ENCODE results near the gene NAT14. TPM values are rescaled to one million over a fixed set of nuclear protein-coding genes. Genes with fewer than 3 reads are reported as not detected.

Gene NAT14
- total RNA-seq, 1 donor from 2014 or later = 14.2 TPM

DNA sequence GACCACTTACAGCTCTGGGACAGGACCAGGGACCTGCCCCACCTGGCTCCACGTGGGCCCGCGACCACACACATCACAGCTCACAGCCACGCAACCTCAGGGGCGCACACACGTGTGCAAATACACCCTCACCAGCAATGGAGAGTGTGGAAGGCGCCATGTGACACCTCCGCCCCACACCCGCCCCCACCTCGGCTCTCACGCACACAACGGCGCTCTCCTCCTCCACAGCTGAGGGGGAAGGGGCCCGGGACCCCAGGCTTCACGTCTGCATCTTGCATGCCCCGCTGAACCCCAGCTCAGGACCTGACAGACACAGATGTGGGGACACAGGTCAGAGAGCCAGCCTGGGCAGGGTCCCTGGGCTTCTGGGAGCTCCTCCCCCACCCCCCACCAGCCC, 35.5 kb upstream of the NAT14 start:
- Histone ChIP-seq H3K4me3 (no peak overlapping the region), H3K36me3 (no peaks in the 10 kb centered on the region), H3K4me1 (peaks cover 28% of the 10 kb centered on the region), H3K9me3 (no peaks in the 10 kb centered on the region), H3K27ac (no peak overlapping the region), H3K27me3 (peaks cover 17% of the 10 kb centered on the region)
- TF ChIP-seq, protein P1, sequence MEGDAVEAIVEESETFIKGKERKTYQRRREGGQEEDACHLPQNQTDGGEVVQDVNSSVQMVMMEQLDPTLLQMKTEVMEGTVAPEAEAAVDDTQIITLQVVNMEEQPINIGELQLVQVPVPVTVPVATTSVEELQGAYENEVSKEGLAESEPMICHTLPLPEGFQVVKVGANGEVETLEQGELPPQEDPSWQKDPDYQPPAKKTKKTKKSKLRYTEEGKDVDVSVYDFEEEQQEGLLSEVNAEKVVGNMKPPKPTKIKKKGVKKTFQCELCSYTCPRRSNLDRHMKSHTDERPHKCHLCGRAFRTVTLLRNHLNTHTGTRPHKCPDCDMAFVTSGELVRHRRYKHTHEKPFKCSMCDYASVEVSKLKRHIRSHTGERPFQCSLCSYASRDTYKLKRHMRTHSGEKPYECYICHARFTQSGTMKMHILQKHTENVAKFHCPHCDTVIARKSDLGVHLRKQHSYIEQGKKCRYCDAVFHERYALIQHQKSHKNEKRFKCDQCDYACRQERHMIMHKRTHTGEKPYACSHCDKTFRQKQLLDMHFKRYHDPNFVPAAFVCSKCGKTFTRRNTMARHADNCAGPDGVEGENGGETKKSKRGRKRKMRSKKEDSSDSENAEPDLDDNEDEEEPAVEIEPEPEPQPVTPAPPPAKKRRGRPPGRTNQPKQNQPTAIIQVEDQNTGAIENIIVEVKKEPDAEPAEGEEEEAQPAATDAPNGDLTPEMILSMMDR (IDR thresholded peaks at IDR 0.05) = no peak
- TF ChIP-seq POLR2AphosphoS5 (IDR thresholded peaks at IDR 0.05; ENCODE audit: insufficient read depth in 1 of 2, low read depth in 1 of 2) = no peak
- no peak for TF ChIP-seq POLR2A (IDR thresholded peaks at IDR 0.05)
- no peak for DNase-seq (ENCODE audit: extremely low spot score in 2 of 2)
- intact Hi-C loops (cut with DNase I) = no loop called here

DNA sequence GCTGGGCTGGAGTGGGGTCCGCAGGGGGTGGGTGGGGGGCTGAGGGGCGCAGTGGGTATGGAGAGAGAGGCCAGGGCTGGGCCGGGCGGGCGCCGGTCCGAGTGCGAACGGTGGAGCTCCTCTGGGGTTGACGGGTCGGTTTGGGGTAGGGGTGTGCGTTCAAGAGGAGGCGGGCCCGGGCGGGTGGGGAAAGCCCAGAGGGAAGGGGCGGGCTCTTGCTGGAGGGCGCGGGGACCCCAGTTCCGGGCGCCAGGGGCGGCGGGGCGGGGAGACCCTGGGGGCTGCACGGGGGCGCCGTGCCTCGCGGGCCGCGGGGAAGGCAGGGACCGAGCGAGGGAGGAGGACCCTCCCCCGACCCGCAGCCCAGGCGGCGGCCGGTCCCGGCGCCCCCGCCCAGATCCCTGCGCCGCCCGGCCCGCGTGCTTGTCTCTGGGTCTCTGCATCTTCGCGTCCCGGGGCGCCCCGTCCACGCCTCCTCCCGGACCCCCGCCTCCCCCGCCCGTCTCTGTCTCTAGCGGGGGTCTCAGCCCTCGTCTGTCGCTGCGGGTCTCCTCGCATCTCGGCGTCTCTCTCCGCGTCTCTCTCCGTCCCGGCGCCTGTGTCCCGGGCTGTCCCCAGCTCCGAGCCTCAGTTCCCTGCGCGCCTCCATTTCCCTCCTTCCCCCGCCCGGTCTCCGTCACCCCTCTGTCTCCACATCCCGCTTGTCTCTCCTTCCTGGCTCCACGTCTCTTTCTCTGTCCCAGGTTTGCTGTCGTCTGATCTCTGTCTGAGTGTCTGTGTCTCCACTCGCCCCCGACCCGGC, 33.6 kb upstream of the NAT14 start:
- H3K9me3 ChIP-seq = no peaks in the 10 kb centered on the region
- H3K27me3 ChIP-seq = peaks cover 17% of the 10 kb centered on the region
- no peak for DNase-seq (ENCODE audit: extremely low spot score in 2 of 2)
- intact Hi-C loops (cut with DNase I) = no loop called here
- no peak overlapping the region for H3K27ac ChIP-seq
- TF ChIP-seq, protein P1 (IDR thresholded peaks at IDR 0.05) = no peak
- no peak for TF ChIP-seq POLR2A (IDR thresholded peaks at IDR 0.05)
- no peak for TF ChIP-seq POLR2AphosphoS5 (IDR thresholded peaks at IDR 0.05; ENCODE audit: insufficient read depth in 1 of 2, low read depth in 1 of 2)
- H3K36me3 ChIP-seq = peaks cover 0 to 5% of the 10 kb centered on the region in 2 donors
- peaks cover 28% of the 10 kb centered on the region for H3K4me1 ChIP-seq
- peak overlapping the region in 1 of 2 donors; percentile 29 for H3K4me3 ChIP-seq

DNA sequence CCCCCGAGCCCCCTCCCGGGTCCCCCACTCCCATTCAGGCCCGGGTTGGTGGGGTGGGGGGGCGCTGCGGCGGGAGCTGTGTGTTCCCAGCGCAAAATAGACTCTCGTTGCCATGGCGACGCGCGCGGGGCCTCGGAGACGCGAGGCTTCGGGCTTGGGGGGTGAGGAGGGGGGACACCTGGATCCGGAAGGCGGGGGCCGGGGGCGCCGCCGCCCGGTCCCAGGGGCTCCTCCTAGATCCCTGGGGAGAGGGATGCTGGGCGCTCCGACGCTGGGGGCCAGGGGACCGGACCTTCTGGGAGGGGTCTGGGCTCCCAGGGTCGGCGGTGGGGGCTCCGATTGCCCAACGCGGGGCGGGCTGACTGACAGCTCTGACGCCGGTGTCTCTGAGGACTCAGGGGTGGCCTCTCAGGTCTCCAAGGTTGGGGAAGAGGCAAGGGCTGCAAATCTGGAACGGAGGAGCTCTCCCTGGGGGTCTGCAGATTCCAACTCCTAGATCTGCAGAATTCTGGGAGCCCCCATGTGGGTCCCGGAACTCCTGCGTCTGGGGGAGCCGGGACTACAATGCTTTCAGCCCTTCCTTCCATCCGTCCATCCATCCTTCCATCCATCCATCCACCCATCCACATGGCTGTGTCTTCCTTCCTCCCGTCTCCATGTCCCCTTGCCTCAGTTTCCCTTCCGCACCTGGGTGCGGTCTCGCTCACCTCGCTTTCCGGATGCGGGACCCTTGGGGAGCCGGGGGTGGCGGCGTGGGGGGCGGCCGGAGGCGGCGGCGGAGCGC, 32.8 kb upstream of the NAT14 start:
- no peaks in the 10 kb centered on the region for H3K9me3 ChIP-seq
- no peak overlapping the region for H3K27ac ChIP-seq
- peaks cover 17% of the 10 kb centered on the region for H3K27me3 ChIP-seq
- H3K36me3 ChIP-seq = peaks cover 0 to 5% of the 10 kb centered on the region in 2 donors
- H3K4me1 ChIP-seq = peaks cover 28% of the 10 kb centered on the region
- TF ChIP-seq, protein P1 (IDR thresholded peaks at IDR 0.05) = no peak
- TF ChIP-seq POLR2A (IDR thresholded peaks at IDR 0.05) (no peak), POLR2AphosphoS5 (IDR thresholded peaks at IDR 0.05; ENCODE audit: insufficient read depth in 1 of 2, low read depth in 1 of 2) (no peak)
- peak overlapping the region in 1 of 2 donors; percentile 29 for H3K4me3 ChIP-seq
- intact Hi-C loops (cut with DNase I) = no loop called here
- no peak for DNase-seq (ENCODE audit: extremely low spot score in 2 of 2)

DNA sequence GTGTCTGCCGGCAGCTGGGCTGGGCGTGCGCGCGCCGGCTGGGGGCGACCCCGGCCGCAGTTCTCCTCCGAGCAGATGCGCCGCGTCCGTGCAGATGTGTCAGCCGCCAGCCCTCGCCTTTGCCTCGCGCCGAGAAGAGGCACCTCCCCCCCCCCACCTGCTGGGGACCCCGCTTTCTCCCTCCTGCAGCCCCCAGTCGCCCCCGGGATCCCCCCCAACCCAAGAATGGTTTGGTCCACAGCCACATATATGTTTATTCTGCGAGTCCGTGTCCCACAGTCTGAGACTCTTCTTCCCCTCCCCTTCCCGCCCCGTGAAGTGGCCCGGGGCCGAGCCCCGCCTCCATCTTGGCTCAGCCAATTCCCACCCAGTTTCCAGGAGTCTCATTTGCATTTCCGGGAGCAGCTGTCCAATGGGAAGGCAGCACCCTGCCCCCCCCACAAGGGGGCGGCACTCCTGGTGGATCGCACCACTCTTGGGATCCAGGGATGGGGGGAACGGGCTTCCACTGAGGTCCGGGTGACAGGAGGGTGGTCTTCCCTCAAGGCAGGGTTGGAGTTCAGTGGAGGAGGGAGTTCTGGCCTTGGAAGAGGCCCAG, 32.1 kb upstream of the NAT14 start:
- TF ChIP-seq POLR2AphosphoS5 (IDR thresholded peaks at IDR 0.05; ENCODE audit: insufficient read depth in 1 of 2, low read depth in 1 of 2) (no peak), POLR2A (IDR thresholded peaks at IDR 0.05) (no peak)
- TF ChIP-seq, protein P1 (IDR thresholded peaks at IDR 0.05) = no peak
- intact Hi-C loops (cut with DNase I) = no loop called here
- Histone ChIP-seq H3K4me1 (peaks cover 22% of the 10 kb centered on the region), H3K36me3 (peaks cover 0 to 5% of the 10 kb centered on the region in 2 donors), H3K4me3 (peak overlapping the region in 1 of 2 donors; percentile 14), H3K27ac (no peak overlapping the region), H3K9me3 (no peaks in the 10 kb centered on the region), H3K27me3 (peaks cover 17% of the 10 kb centered on the region)
- DNase-seq (ENCODE audit: extremely low spot score in 2 of 2) = no peak
